ENCODE measurements around the gene IGSF3.
"Not testable (repeated sequence)": the region's sequence is repeated elsewhere in the genome, so short reads cannot be mapped to it uniquely, and the experiment has no call there.

- not testable (repeated sequence) for TF ChIP-seq EZH2 (conservative IDR thresholded peaks at IDR 0.05; ENCODE audit: low read depth, low read length); KDM1A (CRISPR knock-in tag; IDR thresholded peaks at IDR 0.05); MATR3 (CRISPR knock-in tag; IDR thresholded peaks at IDR 0.05); ZNF335 (CRISPR knock-in tag; IDR thresholded peaks at IDR 0.05); ELF1 (CRISPR knock-in tag; IDR thresholded peaks at IDR 0.05); CTCF (CRISPR knock-in tag; IDR thresholded peaks at IDR 0.05); PITX1 (CRISPR knock-in tag; IDR thresholded peaks at IDR 0.05); IRF1 (CRISPR knock-in tag; IDR thresholded peaks at IDR 0.05; ENCODE audit: low read depth); REST (IDR thresholded peaks at IDR 0.05; ENCODE audit: borderline replicate concordance in 1 of 2, low read depth in 1 of 2, low read length in 2 of 2); GABPA (IDR thresholded peaks at IDR 0.05; ENCODE audit: low read depth, low read length); GABPA (CRISPR knock-in tag; IDR thresholded peaks at IDR 0.05; ENCODE audit: low read depth); ADNP (CRISPR knock-in tag; IDR thresholded peaks at IDR 0.05); POLR2A (IDR thresholded peaks at IDR 0.05; ENCODE audit: insufficient read depth in 1 of 2, low read depth in 2 of 2, low read length in 2 of 2); POLR2AphosphoS5 (IDR thresholded peaks at IDR 0.05; ENCODE audit: low read depth, low read length)
These were observed 77.1 kb downstream of the IGSF3 start for GRCh38 chr1:116590359-116591005.
